HepG2 (cell line): ENCODE measurements around the gene ZNF524. TPM values are rescaled to one million over a fixed set of nuclear protein-coding genes. Genes with fewer than 3 reads are reported as not detected.

Experiments used
- BORCS8-MEF2B ChIP-seq: sonication (generic); formaldehyde crosslinking; IDR thresholded peaks from 2 replicates; pipeline ENCODE4 v1.8.0; 2022; ENCODE audit warnings: mild to moderate bottlenecking, missing genetic modification reagents
- JUNB ChIP-seq: sonication (generic); formaldehyde crosslinking; IDR thresholded peaks from 2 replicates; pipeline ENCODE4 v1.8.0; 2022; ENCODE audit warnings: missing genetic modification reagents, mild to moderate bottlenecking, borderline replicate concordance
- KIAA2018 ChIP-seq: sonication (generic); formaldehyde crosslinking; IDR thresholded peaks from 2 replicates; pipeline ENCODE4 v1.5.0; 2020; ENCODE audit warnings: mild to moderate bottlenecking, missing genetic modification reagents, borderline replicate concordance
- ZBED4 ChIP-seq: sonication (generic); formaldehyde crosslinking; IDR thresholded peaks from 2 replicates; pipeline ENCODE4 v1.4.0; 2020; ENCODE audit warnings: missing genetic modification reagents, borderline replicate concordance
- ZNF124 ChIP-seq: sonication (generic); formaldehyde crosslinking; IDR thresholded peaks from 2 replicates; pipeline ENCODE4 v1.4.0; 2020; ENCODE audit warnings: missing genetic modification reagents
- ZNF24 ChIP-seq: fragments of 450-650 bp; IDR thresholded peaks from 2 replicates; pipeline ENCODE4 v1.6.1; 2017; ENCODE audit warnings: antibody characterized with exemption, mild to moderate bottlenecking
- ZNF580 ChIP-seq: IDR thresholded peaks from 2 replicates; pipeline ENCODE4 v1.6.1; 2016; ENCODE audit warnings: low read depth, borderline replicate concordance
- ZNF670 ChIP-seq: sonication (generic); formaldehyde crosslinking; IDR thresholded peaks from 2 replicates; pipeline ENCODE4 v1.8.0; 2022; ENCODE audit warnings: mild to moderate bottlenecking, missing genetic modification reagents, borderline replicate concordance
- ZNF773 ChIP-seq: sonication (generic); formaldehyde crosslinking; IDR thresholded peaks from 2 replicates; pipeline ENCODE4 v1.4.0; 2020; ENCODE audit warnings: missing genetic modification reagents, borderline replicate concordance
- ZNF782 ChIP-seq: sonication (generic); formaldehyde crosslinking; IDR thresholded peaks from 2 replicates; pipeline ENCODE4 v1.4.0; 2020; ENCODE audit warnings: missing genetic modification reagents, mild to moderate bottlenecking, borderline replicate concordance
- polyA plus RNA-seq, 8 experiments: library from polyadenylated mRNA; depleted of rRNA in 3 of 8; stranded (reverse) in 7 of 8; unstranded in 1 of 8; fragments of >200 nt; fragmentation: Illumina TruSeq in 4 of 8; extraction: Trizol in 4 of 8; gene quantifications; 2 replicates each; pipeline versions ENCODE4 v1.2.1 to v1.2.3, GENCODE V29; 2011 to 2016; ENCODE audit warnings: low read depth in 4 of 8, missing spikeins in 1 of 8, mixed read lengths in 1 of 8; ENCODE audit not compliant: insufficient read depth in 1 of 8
- total RNA-seq, 5 experiments: library from RNA; depleted of rRNA; stranded (reverse); fragments of >200 nt; fragmentation: Illumina TruSeq; extraction: Trizol; gene quantifications; 2 replicates each; pipeline ENCODE4 v1.2.3, GENCODE V29; 2016; ENCODE audit warnings: low read depth in 1 of 5
- TF ChIP-seq, protein P1 (sequence below): sonication (generic); formaldehyde crosslinking; IDR thresholded peaks from 2 replicates; pipeline ENCODE4 v1.4.0; 2020; ENCODE audit warnings: missing genetic modification reagents, borderline replicate concordance

Gene ZNF524
- total and polyA plus RNA-seq, 2 of the 13 experiments (the other 11 are each of a cell fraction or from before 2014, with no cell fraction given) = 3.2 to 4.6 TPM

DNA sequence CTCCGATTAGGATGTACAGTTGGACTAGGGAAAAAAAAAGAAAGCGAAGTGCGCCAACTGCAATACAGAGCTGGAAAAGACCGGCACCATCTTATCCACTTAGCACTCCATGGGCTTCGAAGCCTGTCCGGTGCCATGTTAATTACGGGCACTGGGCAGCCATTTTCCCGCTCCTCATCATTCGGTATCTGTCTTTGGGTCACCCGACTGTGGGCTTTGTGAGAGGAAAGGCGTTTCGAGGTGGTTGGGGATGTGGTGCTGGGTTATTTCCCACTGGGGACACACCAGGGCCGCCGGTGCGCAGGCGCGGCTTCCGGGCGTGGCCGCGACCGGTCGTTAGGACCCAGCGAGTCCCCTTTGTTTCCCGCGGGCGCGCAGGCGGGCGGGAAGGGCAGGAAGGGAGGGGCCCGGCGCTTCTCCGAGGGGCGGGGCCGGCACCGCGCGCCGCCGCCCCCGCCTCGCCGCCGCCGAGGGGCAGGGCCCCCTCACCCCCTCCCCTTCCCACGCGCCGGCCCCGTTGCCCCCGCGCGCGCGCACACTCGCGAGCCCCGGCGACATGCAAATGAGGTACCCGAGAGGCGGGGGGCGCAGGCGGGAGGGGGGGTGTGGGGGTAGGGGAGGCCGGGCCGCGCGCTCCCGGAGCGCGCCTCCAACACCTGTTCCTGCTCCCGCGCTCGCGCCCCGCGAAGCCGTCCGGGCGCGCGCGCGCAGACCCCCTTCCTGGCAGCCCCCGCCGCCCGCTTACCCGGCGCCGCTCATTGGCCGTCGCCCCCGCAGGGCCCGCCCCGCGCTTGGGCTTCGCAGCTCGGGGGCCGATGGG lies at the start of gene ZNF524 (continued):
- TF ChIP-seq KIAA2018 (CRISPR knock-in tag) (no peak), BORCS8-MEF2B (no peak), ZNF580 (no peak), ZNF124 (CRISPR knock-in tag) (no peak), ZNF670 (CRISPR knock-in tag) (0 out of 2 replicates have a peak, but pooled peaks have one; percentile 87), ZBED4 (CRISPR knock-in tag) (no peak), JUNB (CRISPR knock-in tag) (no peak; the same call in 1 of the 2 replicates), ZNF782 (CRISPR knock-in tag) (no peak), ZNF773 (CRISPR knock-in tag) (no peak), ZNF24 (no peak)
- TF ChIP-seq, protein P1, sequence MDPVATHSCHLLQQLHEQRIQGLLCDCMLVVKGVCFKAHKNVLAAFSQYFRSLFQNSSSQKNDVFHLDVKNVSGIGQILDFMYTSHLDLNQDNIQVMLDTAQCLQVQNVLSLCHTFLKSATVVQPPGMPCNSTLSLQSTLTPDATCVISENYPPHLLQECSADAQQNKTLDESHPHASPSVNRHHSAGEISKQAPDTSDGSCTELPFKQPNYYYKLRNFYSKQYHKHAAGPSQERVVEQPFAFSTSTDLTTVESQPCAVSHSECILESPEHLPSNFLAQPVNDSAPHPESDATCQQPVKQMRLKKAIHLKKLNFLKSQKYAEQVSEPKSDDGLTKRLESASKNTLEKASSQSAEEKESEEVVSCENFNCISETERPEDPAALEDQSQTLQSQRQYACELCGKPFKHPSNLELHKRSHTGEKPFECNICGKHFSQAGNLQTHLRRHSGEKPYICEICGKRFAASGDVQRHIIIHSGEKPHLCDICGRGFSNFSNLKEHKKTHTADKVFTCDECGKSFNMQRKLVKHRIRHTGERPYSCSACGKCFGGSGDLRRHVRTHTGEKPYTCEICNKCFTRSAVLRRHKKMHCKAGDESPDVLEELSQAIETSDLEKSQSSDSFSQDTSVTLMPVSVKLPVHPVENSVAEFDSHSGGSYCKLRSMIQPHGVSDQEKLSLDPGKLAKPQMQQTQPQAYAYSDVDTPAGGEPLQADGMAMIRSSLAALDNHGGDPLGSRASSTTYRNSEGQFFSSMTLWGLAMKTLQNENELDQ = no peak
